Activated T-helper 1 cell treated with anti-CD3 and anti-CD28 coated beads, Interleukin-12 subunit alpha, Interleukin-12 subunit beta, Interleukin-2, Interleukin-4 antibody, amounts not matched to agents 30 ng/mL and 10 ng/mL and 1 ng/mL, durations not matched to agents 14 hours and 24 hours and 36 hours (primary cell): ENCODE results near the gene CLIP4. TPM values are rescaled to one million over a fixed set of nuclear protein-coding genes. Genes with fewer than 3 reads are reported as not detected.

Source experiments
- DNase-seq: peaks from one replicate; pipeline ENCODE4 v3.0.0; 2021; ENCODE audit warnings: low spot score
- H3K27ac Mint-ChIP-seq: one replicate; pipeline ENCODE4 v1.8.0; 2021; ENCODE audit warnings: mild to moderate bottlenecking, mixed read lengths
- H3K27me3 Mint-ChIP-seq: one replicate; pipeline ENCODE4 v1.8.0; 2022; ENCODE audit warnings: mild to moderate bottlenecking, moderate library complexity, mixed read lengths; ENCODE audit not compliant: insufficient read depth
- H3K36me3 Mint-ChIP-seq: one replicate; pipeline ENCODE4 v1.8.0; 2021; ENCODE audit warnings: low read depth, mixed read lengths
- H3K4me1 Mint-ChIP-seq: one replicate; pipeline ENCODE4 v1.8.0; 2021; ENCODE audit warnings: low read depth, mixed read lengths
- H3K4me3 Mint-ChIP-seq: one replicate; pipeline ENCODE4 v1.8.0; 2021; ENCODE audit warnings: mild to moderate bottlenecking, moderate library complexity, mixed read lengths
- H3K9me3 Mint-ChIP-seq: one replicate; pipeline ENCODE4 v1.8.0; 2021; ENCODE audit warnings: mixed read lengths
- intact Hi-C: fragments of 100-400 bp; cut with micrococcal nuclease; formaldehyde crosslinking; loops from one replicate; pipeline ENCODE4 v1.15.1; 2024
- total RNA-seq: library from RNA; stranded (reverse); gene quantifications from 2 replicates; pipeline ENCODE4 v1.2.3, GENCODE V29; 2022

The CLIP4 gene, protein sequence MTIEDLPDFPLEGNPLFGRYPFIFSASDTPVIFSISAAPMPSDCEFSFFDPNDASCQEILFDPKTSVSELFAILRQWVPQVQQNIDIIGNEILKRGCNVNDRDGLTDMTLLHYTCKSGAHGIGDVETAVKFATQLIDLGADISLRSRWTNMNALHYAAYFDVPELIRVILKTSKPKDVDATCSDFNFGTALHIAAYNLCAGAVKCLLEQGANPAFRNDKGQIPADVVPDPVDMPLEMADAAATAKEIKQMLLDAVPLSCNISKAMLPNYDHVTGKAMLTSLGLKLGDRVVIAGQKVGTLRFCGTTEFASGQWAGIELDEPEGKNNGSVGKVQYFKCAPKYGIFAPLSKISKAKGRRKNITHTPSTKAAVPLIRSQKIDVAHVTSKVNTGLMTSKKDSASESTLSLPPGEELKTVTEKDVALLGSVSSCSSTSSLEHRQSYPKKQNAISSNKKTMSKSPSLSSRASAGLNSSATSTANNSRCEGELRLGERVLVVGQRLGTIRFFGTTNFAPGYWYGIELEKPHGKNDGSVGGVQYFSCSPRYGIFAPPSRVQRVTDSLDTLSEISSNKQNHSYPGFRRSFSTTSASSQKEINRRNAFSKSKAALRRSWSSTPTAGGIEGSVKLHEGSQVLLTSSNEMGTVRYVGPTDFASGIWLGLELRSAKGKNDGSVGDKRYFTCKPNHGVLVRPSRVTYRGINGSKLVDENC
- 24.5 and 25.8 TPM in 2 replicates for total RNA-seq

- Mint-ChIP-seq H3K36me3 (peaks cover 4% of the 10 kb centered on the region), H3K27ac (peak within 1 kb of the TSS; percentile 92), H3K27me3 (peaks cover 9% of the 10 kb centered on the region), H3K4me1 (peaks cover 65% of the 10 kb centered on the region), H3K9me3 (no peaks in the 10 kb centered on the region), H3K4me3 (peak within 1 kb of the TSS; percentile 93)
- peak; percentile 69 for DNase-seq
- intact Hi-C loops = loop anchor here (1.0 to 5.0 kb wide), 5 partner anchors 58 to 363 kb away; partner anchors contain the start of genes PPP1CB, SPDYA and TRMT61B
These were observed at the start of gene CLIP4 for GRCh38 chr2:29114946-29115609. CLIP4 (plus strand) TSS chr2:29115415; CDS start chr2:29121389, 5,974 bp downstream.

GRCh38 chr2:29066271-29066860 lies 48.8 kb upstream of the CLIP4 start:
- DNase-seq = no peak
- H3K27me3 Mint-ChIP-seq = no peaks in the 10 kb centered on the region
- H3K27ac Mint-ChIP-seq = no peak overlapping the region
- H3K4me1 Mint-ChIP-seq = peaks cover 5% of the 10 kb centered on the region
- no peaks in the 10 kb centered on the region for H3K36me3 Mint-ChIP-seq
- H3K9me3 Mint-ChIP-seq = no peaks in the 10 kb centered on the region
- intact Hi-C loops = no loop called here
- H3K4me3 Mint-ChIP-seq = no peak overlapping the region

DNA sequence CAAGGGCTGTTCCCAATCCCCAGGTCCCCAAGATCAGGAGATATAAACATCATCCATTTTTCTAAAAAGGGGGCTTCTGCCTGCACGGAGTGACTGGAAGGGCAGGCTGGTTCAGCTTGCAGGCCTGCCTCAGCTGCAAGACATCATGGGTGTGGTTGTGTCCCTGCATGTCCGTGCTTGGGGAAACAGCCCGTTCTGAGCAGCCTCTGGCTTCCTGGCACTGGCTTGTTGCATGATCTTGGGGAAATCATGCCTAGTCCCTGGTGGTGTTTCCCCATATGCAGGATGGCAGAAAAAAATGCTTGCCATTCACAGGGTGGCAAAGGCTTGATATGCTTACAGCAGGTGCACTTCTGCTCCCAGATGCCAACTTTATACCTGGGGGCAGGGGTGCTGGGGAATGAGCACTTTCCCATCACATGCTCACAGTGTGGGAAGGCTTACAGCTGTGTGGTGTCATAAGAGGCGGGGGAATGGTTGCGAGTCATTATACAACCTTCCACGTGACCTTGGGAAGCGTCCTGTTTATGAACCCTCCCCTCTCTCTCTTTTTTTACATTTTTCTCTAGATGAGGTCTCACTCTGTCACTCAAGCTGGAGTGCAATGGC lies 48.1 kb upstream of the CLIP4 start:
- Mint-ChIP-seq H3K27ac (no peak overlapping the region), H3K4me1 (peaks cover 5% of the 10 kb centered on the region), H3K36me3 (no peaks in the 10 kb centered on the region), H3K27me3 (no peaks in the 10 kb centered on the region), H3K4me3 (no peak overlapping the region), H3K9me3 (no peaks in the 10 kb centered on the region)
- no peak for DNase-seq
- intact Hi-C loops = no loop called here

GRCh38 chr2:29068513-29068912 lies 46.7 kb upstream of the CLIP4 start:
- H3K27ac Mint-ChIP-seq = no peak overlapping the region

GRCh38 chr2:29070526-29070925 lies 44.7 kb upstream of the CLIP4 start:
- Mint-ChIP-seq H3K4me1 (peaks cover 5% of the 10 kb centered on the region), H3K27ac (no peak overlapping the region), H3K4me3 (no peak overlapping the region), H3K36me3 (no peaks in the 10 kb centered on the region), H3K27me3 (peaks cover 3% of the 10 kb centered on the region), H3K9me3 (no peaks in the 10 kb centered on the region)
- intact Hi-C loops = no loop called here
- DNase-seq = no peak

More at GRCh38 chr2:29068513-29068912, 46.7 kb upstream of the CLIP4 start:
- Mint-ChIP-seq H3K4me3 (no peak overlapping the region), H3K9me3 (no peaks in the 10 kb centered on the region), H3K4me1 (peaks cover 5% of the 10 kb centered on the region), H3K36me3 (no peaks in the 10 kb centered on the region), H3K27me3 (peaks cover 3% of the 10 kb centered on the region)
- DNase-seq = no peak
- intact Hi-C loops = no loop called here

GRCh38 chr2:29071032-29071975 lies 43.9 kb upstream of the CLIP4 start:
- Mint-ChIP-seq H3K36me3 (no peaks in the 10 kb centered on the region), H3K27me3 (peaks cover 6% of the 10 kb centered on the region), H3K4me3 (no peak overlapping the region), H3K9me3 (no peaks in the 10 kb centered on the region), H3K4me1 (peaks cover 3% of the 10 kb centered on the region), H3K27ac (no peak overlapping the region)
- intact Hi-C loops = no loop called here
- no peak for DNase-seq

DNA sequence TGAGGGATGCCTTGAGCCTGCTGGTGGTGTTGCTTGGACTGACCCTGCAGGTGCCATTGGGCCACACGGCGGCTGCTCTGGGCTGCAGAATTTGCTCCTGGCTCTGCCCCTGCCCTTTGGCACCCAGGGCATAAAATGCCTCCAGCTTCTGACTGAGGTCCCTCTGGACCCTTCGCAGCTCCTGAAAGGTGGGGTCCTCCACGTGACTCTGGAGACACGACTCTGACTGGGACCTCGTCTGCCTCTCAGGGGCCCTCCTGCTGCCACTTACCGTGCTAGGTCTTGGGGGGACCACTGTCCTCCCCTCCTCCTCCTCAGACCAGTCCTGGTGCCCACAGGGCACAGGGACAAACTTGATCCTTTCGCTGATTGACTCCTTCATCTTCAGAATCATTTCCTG lies 43.0 kb upstream of the CLIP4 start:
- Mint-ChIP-seq H3K27ac (no peak overlapping the region), H3K9me3 (no peaks in the 10 kb centered on the region), H3K36me3 (no peaks in the 10 kb centered on the region), H3K4me3 (no peak overlapping the region), H3K4me1 (no peaks in the 10 kb centered on the region), H3K27me3 (peaks cover 6% of the 10 kb centered on the region)
- DNase-seq = no peak
- intact Hi-C loops = no loop called here

GRCh38 chr2:29072971-29073725 lies 42.1 kb upstream of the CLIP4 start:
- Mint-ChIP-seq H3K36me3 (no peaks in the 10 kb centered on the region), H3K9me3 (no peaks in the 10 kb centered on the region), H3K27me3 (peaks cover 6% of the 10 kb centered on the region), H3K27ac (no peak overlapping the region), H3K4me1 (no peaks in the 10 kb centered on the region), H3K4me3 (no peak overlapping the region)
- DNase-seq = no peak
- intact Hi-C loops = no loop called here

GRCh38 chr2:29073933-29074332 lies 41.3 kb upstream of the CLIP4 start:
- Mint-ChIP-seq H3K9me3 (peaks cover under 1% of the 10 kb centered on the region), H3K27ac (no peak overlapping the region), H3K36me3 (no peaks in the 10 kb centered on the region), H3K27me3 (peaks cover 6% of the 10 kb centered on the region), H3K4me3 (no peak overlapping the region), H3K4me1 (no peaks in the 10 kb centered on the region)
- DNase-seq = no peak
- intact Hi-C loops = no loop called here

GRCh38 chr2:29074411-29074810 lies 40.8 kb upstream of the CLIP4 start, which contains the start of gene PCARE:
PCARE (minus strand) TSS chr2:29074523; CDS start chr2:29074261, 262 bp downstream.
- Mint-ChIP-seq H3K9me3 (peaks cover 4% of the 10 kb centered on the region), H3K4me1 (no peaks in the 10 kb centered on the region), H3K27ac (no peak within 1 kb of the TSS), H3K27me3 (peaks cover 6% of the 10 kb centered on the region), H3K4me3 (no peak within 1 kb of the TSS), H3K36me3 (no peaks in the 10 kb centered on the region)
- intact Hi-C loops = no loop called here
- DNase-seq = no peak
